GM18520 (cell line): ENCODE measurements around the gene MELTF.
A peak's percentile ranks its signal among the peaks of the same experiment; 100 is the strongest.
"Not testable (repeated sequence)": the region's sequence is repeated elsewhere in the genome, so short reads cannot be mapped to it uniquely, and the experiment has no call there.

Experiments used
- ATAC-seq: cut with Tn5 transposase; IDR thresholded peaks from one replicate; pipeline ENCODE4 v1.9.1; 2021; ENCODE audit not compliant: unreplicated experiment

Gene MELTF

GRCh38 chr3:197029511-197030167 lies at the start of gene MELTF:
MELTF (minus strand) TSS chr3:197029817; CDS start chr3:197029702, 115 bp downstream.
- no peak for ATAC-seq

GRCh38 chr3:197076415-197076814 lies 46.8 kb upstream of the MELTF start:
- ATAC-seq = no peak

- ATAC-seq = peak; percentile 58
Observed at GRCh38 chr3:197068077-197068476, 38.5 kb upstream of the MELTF start.

GRCh38 chr3:197064771-197065170 lies 35.2 kb upstream of the MELTF start:
- no peak for ATAC-seq

- ATAC-seq = no peak
Observed at GRCh38 chr3:197062446-197062845, 32.8 kb upstream of the MELTF start.

GRCh38 chr3:197051637-197052036 lies 22.0 kb upstream of the MELTF start:
- not testable (repeated sequence) for ATAC-seq

GRCh38 chr3:197050511-197050910 lies 20.9 kb upstream of the MELTF start:
- ATAC-seq = no peak

- ATAC-seq = no peak
Observed at GRCh38 chr3:197042539-197042938, 12.9 kb upstream of the MELTF start.

- no peak for ATAC-seq
Observed at GRCh38 chr3:197041875-197042488, 12.4 kb upstream of the MELTF start.

- no peak for ATAC-seq
Observed at GRCh38 chr3:197040658-197041057, 11.0 kb upstream of the MELTF start.

- no peak for ATAC-seq
Observed at GRCh38 chr3:197038679-197039462, 9.3 kb upstream of the MELTF start.

- ATAC-seq = no peak
Observed at GRCh38 chr3:197035577-197035976, 6.0 kb upstream of the MELTF start.

GRCh38 chr3:197034778-197035177 lies 5.2 kb upstream of the MELTF start:
- not testable (repeated sequence) for ATAC-seq

- ATAC-seq = not testable (repeated sequence)
Observed at GRCh38 chr3:197033764-197034163, 4.1 kb upstream of the MELTF start.

GRCh38 chr3:197031315-197032285 lies 2.0 kb upstream of the MELTF start:
- ATAC-seq = no peak

GRCh38 chr3:197030379-197031314 lies 1.0 kb upstream of the MELTF start:
- ATAC-seq = no peak

- no peak for ATAC-seq
Observed at GRCh38 chr3:197028728-197029510, 698 bp downstream of the MELTF start.

- no peak for ATAC-seq
Observed at GRCh38 chr3:197027896-197028727, 1.5 kb downstream of the MELTF start.
